WTC11 (cell line): ENCODE data around the gene IFITM10. TPM values are rescaled to one million over a fixed set of nuclear protein-coding genes. Genes with fewer than 3 reads are reported as not detected.

Experiments
- ATAC-seq: fragments of 200-7000 bp; cut with Tn5 transposase; 2 replicates; pipeline ENCODE4 v1.10.0; 2021; ENCODE audit warnings: mild to moderate bottlenecking, moderate library complexity
- CTCF ChIA-PET: fragments of 300-600 bp; sonication (Branson Sonifier 250); formaldehyde crosslinking; loops from one replicate; lab custom pipeline; 2021; ENCODE audit warnings: antibody characterized with exemption; lab: Charles Lee
- POLR2A ChIA-PET: fragments of 350-600 bp; sonication (Branson Sonifier 250); formaldehyde crosslinking; loops from one replicate; lab custom pipeline; 2021; ENCODE audit warnings: antibody characterized with exemption; lab: Charles Lee
- DNase-seq: peaks from one replicate; pipeline ENCODE4 v3.0.0; 2021; ENCODE audit warnings: low spot score
- H3K27ac Mint-ChIP-seq: 2 replicates; pipeline ENCODE4 v1.8.0; 2021; ENCODE audit warnings: mixed read lengths
- H3K27me3 Mint-ChIP-seq: 2 replicates; pipeline ENCODE4 v1.8.0; 2021; ENCODE audit warnings: low read depth, mild to moderate bottlenecking, moderate library complexity, mixed read lengths
- H3K36me3 Mint-ChIP-seq: 2 replicates; pipeline ENCODE4 v1.8.0; 2021; ENCODE audit warnings: mixed read lengths
- H3K4me1 Mint-ChIP-seq: 2 replicates; pipeline ENCODE4 v1.8.0; 2022; ENCODE audit warnings: mixed read lengths
- H3K4me3 Mint-ChIP-seq: 2 replicates; pipeline ENCODE4 v1.8.0; 2021; ENCODE audit warnings: mild to moderate bottlenecking, moderate library complexity, mixed read lengths
- H3K9me3 Mint-ChIP-seq: 2 replicates; pipeline ENCODE4 v1.8.0; 2021; ENCODE audit warnings: mixed read lengths
- CREB1 ChIP-seq: sonication (generic); formaldehyde crosslinking; IDR thresholded peaks from 2 replicates; pipeline ENCODE4 v1.8.0; 2023; ENCODE audit warnings: mild to moderate bottlenecking, missing genetic modification reagents
- ELF4 ChIP-seq: sonication (generic); formaldehyde crosslinking; IDR thresholded peaks from 2 replicates; pipeline ENCODE4 v1.8.1; 2022; ENCODE audit warnings: low read depth, mild to moderate bottlenecking, moderate library complexity, missing genetic modification reagents
- FOXJ3 ChIP-seq: sonication (generic); formaldehyde crosslinking; IDR thresholded peaks from 2 replicates; pipeline ENCODE4 v1.9.0; 2021; ENCODE audit warnings: missing genetic modification reagents, mild to moderate bottlenecking, borderline replicate concordance
- FOXK1 ChIP-seq: sonication (generic); formaldehyde crosslinking; IDR thresholded peaks from 2 replicates; pipeline ENCODE4 v1.8.0; 2022; ENCODE audit warnings: mild to moderate bottlenecking, moderate library complexity, missing genetic modification reagents
- FOXP1 ChIP-seq: sonication (generic); formaldehyde crosslinking; IDR thresholded peaks from 2 replicates; pipeline ENCODE4 v1.8.0; 2022; ENCODE audit warnings: missing genetic modification reagents, mild to moderate bottlenecking, moderate library complexity, borderline replicate concordance
- NFE2L1 ChIP-seq: sonication (generic); formaldehyde crosslinking; IDR thresholded peaks from 2 replicates; pipeline ENCODE4 v1.8.1; 2023; ENCODE audit warnings: missing genetic modification reagents
- RELA ChIP-seq: sonication (generic); formaldehyde crosslinking; IDR thresholded peaks from 2 replicates; pipeline ENCODE4 v1.8.1; 2022; ENCODE audit warnings: missing genetic modification reagents, mild to moderate bottlenecking, borderline replicate concordance
- TCF7 ChIP-seq: sonication (generic); formaldehyde crosslinking; IDR thresholded peaks from 2 replicates; pipeline ENCODE4 v1.8.0; 2022; ENCODE audit warnings: mild to moderate bottlenecking, low read depth, missing genetic modification reagents, moderate library complexity
- TP53 ChIP-seq: sonication (generic); formaldehyde crosslinking; IDR thresholded peaks from 2 replicates; pipeline ENCODE4 v1.8.1; 2023; ENCODE audit warnings: mild to moderate bottlenecking, missing genetic modification reagents
- ZNF138 ChIP-seq: sonication (generic); formaldehyde crosslinking; conservative IDR thresholded peaks from 2 replicates; pipeline ENCODE4 v1.8.1; 2022; ENCODE audit warnings: mild to moderate bottlenecking, moderate library complexity, missing genetic modification reagents
- ZNF317 ChIP-seq: sonication (generic); formaldehyde crosslinking; IDR thresholded peaks from 2 replicates; pipeline ENCODE4 v1.8.1; 2023; ENCODE audit warnings: low read depth, mild to moderate bottlenecking, moderate library complexity, missing genetic modification reagents, borderline replicate concordance
- ZNF416 ChIP-seq: fragments of 250-450 bp; sonication (Bioruptor Pico); IDR thresholded peaks from 2 replicates; pipeline ENCODE4 v1.9.0; 2021; ENCODE audit warnings: mild to moderate bottlenecking, inconsistent platforms
- ZNF423 ChIP-seq: fragments of 250-450 bp; sonication (Bioruptor Pico); IDR thresholded peaks from 2 replicates; pipeline ENCODE4 v2.1.2; 2022; ENCODE audit warnings: mild to moderate bottlenecking, moderate library complexity
- total RNA-seq: library from RNA; stranded (reverse); gene quantifications from 3 replicates; pipeline ENCODE4 v1.2.3, GENCODE V29; 2021
- TF ChIP-seq, protein P1 (sequence below): sonication (generic); formaldehyde crosslinking; IDR thresholded peaks from 2 replicates; pipeline ENCODE4 v1.8.1; 2022; ENCODE audit warnings: missing genetic modification reagents, borderline replicate concordance
- TF ChIP-seq, protein P2 (sequence below): sonication (generic); formaldehyde crosslinking; IDR thresholded peaks from 2 replicates; pipeline ENCODE4 v1.8.0; 2022; ENCODE audit warnings: mild to moderate bottlenecking, missing genetic modification reagents
- TF ChIP-seq, protein P3 (sequence below): sonication (generic); formaldehyde crosslinking; IDR thresholded peaks from 2 replicates; pipeline ENCODE4 v1.8.0; 2023; ENCODE audit warnings: missing genetic modification reagents, mild to moderate bottlenecking, borderline replicate concordance
- TF ChIP-seq, protein P4 (sequence below): sonication (generic); formaldehyde crosslinking; IDR thresholded peaks from 2 replicates; pipeline ENCODE4 v1.8.1; 2023; ENCODE audit warnings: mild to moderate bottlenecking, missing genetic modification reagents, moderate library complexity

IFITM10 gene
- total RNA-seq, 1 experiment from 2014 or later = 1.7 TPM

DNA sequence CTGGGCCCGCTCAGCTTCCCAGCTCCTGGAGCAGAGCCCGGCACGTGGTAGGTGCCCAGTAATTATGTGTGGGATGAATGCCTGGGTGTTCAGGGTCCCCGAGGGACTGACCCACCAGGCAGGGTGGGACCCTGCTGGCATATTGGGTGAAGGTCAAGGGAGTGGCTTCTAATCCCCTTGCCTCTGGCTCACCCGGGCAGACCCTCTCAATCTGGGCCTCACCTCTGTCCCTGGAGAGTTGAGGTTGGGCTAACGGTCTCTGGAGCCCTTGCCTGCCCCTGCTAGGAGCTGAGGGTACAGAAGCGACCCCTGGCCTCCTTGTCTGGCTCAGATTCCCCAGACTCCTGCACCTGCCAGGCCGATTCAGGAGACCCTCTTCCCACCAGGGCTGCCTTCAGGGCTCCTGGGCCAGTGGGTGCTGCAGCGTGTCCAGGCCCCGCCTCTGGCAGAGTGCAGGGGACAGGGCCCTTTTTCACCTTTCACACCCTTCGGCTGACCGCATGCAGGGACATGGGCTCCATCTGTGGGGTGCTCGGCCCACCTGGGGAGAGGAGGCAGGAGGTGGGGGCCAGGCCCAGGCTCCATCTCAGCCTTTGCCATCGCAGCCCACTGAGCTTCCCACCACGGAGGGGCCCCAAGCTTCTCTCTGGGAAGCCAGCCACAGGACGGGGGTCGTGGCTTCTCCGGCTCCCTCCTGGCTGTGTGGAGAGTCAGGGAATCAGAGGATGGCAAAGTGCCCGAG, 17.2 kb upstream of the IFITM10 start:
- H3K4me3 Mint-ChIP-seq = no peak overlapping the region
- ATAC-seq (no peak), DNase-seq (no peak)
- H3K4me1 Mint-ChIP-seq = peaks cover 15% of the 10 kb centered on the region
- no peaks in the 10 kb centered on the region for H3K9me3 Mint-ChIP-seq
- CTCF ChIA-PET = interaction anchor here (0.9 to 2.2 kb wide), 5 partner anchors 27 to 172 kb away, joined by 4 to 29 read pairs (median 4); no protein-coding TSS in a partner anchor
- TF ChIP-seq, protein P1, sequence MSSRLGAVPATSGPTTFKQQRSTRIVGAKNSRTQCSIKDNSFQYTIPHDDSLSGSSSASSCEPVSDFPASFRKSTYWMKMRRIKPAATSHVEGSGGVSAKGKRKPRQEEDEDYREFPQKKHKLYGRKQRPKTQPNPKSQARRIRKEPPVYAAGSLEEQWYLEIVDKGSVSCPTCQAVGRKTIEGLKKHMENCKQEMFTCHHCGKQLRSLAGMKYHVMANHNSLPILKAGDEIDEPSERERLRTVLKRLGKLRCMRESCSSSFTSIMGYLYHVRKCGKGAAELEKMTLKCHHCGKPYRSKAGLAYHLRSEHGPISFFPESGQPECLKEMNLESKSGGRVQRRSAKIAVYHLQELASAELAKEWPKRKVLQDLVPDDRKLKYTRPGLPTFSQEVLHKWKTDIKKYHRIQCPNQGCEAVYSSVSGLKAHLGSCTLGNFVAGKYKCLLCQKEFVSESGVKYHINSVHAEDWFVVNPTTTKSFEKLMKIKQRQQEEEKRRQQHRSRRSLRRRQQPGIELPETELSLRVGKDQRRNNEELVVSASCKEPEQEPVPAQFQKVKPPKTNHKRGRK (CRISPR knock-in tag) = no peak
- TF ChIP-seq FOXJ3 (CRISPR knock-in tag) (no peak), ZNF423 (CRISPR knock-in tag) (no peak), FOXP1 (no peak), TCF7 (CRISPR knock-in tag) (no peak), CREB1 (CRISPR knock-in tag) (no peak), RELA (CRISPR knock-in tag) (no peak), ELF4 (CRISPR knock-in tag) (no peak), ZNF138 (CRISPR knock-in tag) (no peak), NFE2L1 (CRISPR knock-in tag) (no peak)
- TF ChIP-seq, protein P2, sequence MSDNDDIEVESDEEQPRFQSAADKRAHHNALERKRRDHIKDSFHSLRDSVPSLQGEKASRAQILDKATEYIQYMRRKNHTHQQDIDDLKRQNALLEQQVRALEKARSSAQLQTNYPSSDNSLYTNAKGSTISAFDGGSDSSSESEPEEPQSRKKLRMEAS = no peak
- TF ChIP-seq, protein P3, sequence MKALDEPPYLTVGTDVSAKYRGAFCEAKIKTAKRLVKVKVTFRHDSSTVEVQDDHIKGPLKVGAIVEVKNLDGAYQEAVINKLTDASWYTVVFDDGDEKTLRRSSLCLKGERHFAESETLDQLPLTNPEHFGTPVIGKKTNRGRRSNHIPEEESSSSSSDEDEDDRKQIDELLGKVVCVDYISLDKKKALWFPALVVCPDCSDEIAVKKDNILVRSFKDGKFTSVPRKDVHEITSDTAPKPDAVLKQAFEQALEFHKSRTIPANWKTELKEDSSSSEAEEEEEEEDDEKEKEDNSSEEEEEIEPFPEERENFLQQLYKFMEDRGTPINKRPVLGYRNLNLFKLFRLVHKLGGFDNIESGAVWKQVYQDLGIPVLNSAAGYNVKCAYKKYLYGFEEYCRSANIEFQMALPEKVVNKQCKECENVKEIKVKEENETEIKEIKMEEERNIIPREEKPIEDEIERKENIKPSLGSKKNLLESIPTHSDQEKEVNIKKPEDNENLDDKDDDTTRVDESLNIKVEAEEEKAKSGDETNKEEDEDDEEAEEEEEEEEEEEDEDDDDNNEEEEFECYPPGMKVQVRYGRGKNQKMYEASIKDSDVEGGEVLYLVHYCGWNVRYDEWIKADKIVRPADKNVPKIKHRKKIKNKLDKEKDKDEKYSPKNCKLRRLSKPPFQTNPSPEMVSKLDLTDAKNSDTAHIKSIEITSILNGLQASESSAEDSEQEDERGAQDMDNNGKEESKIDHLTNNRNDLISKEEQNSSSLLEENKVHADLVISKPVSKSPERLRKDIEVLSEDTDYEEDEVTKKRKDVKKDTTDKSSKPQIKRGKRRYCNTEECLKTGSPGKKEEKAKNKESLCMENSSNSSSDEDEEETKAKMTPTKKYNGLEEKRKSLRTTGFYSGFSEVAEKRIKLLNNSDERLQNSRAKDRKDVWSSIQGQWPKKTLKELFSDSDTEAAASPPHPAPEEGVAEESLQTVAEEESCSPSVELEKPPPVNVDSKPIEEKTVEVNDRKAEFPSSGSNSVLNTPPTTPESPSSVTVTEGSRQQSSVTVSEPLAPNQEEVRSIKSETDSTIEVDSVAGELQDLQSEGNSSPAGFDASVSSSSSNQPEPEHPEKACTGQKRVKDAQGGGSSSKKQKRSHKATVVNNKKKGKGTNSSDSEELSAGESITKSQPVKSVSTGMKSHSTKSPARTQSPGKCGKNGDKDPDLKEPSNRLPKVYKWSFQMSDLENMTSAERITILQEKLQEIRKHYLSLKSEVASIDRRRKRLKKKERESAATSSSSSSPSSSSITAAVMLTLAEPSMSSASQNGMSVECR (CRISPR knock-in tag) = no peak
- TF ChIP-seq, protein P4, sequence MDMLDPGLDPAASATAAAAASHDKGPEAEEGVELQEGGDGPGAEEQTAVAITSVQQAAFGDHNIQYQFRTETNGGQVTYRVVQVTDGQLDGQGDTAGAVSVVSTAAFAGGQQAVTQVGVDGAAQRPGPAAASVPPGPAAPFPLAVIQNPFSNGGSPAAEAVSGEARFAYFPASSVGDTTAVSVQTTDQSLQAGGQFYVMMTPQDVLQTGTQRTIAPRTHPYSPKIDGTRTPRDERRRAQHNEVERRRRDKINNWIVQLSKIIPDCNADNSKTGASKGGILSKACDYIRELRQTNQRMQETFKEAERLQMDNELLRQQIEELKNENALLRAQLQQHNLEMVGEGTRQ (CRISPR knock-in tag) = no peak
- no peak overlapping the region for H3K27ac Mint-ChIP-seq
- POLR2A ChIA-PET = no interaction called here
- H3K36me3 Mint-ChIP-seq = no peaks in the 10 kb centered on the region
- peaks cover 7% of the 10 kb centered on the region for H3K27me3 Mint-ChIP-seq

DNA sequence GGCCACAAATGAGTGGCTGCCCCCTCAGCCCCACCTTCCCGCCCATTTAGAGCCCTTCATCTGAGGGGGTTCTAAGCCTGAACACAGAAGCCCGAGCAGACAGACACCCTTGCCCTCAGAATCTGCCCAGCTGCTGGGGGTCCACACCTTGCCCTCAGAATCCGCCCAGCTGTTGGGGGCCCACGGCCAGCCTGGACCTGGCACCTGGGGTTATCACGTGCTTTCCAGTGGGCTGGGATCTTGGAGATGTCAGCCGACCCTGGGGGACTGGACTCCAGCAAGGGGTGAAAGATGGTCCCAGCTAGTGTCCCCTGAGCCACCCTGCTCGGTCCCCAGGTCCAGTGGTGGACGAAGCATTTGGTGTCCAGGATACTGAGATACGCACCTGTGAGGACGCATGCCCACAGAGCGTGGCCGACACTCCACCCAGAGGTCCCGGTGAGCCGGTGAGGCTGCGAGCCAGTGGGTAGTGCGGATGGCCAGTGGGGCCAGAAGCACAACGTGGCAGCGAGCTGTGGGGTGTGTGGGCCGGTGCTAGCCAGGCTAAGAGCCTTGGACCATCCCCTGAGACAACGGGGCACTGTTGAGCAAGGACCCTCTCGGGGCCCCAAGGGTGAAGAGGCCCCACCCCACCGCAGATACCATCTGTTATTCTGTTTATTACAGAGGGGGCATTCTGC, 16.5 kb upstream of the IFITM10 start:
- no peak for TF ChIP-seq ZNF138 (CRISPR knock-in tag)
- no peak for TF ChIP-seq ZNF317 (CRISPR knock-in tag)
- no peak for TF ChIP-seq ZNF416 (CRISPR knock-in tag)
- TF ChIP-seq FOXK1 (CRISPR knock-in tag) = no peak
- no peak for TF ChIP-seq TP53 (CRISPR knock-in tag)
- no peak for ATAC-seq
- peaks cover 7% of the 10 kb centered on the region for H3K27me3 Mint-ChIP-seq

More for the DNA sequence above, 16.5 kb upstream of the IFITM10 start:
- DNase-seq = no peak
- peaks cover 8% of the 10 kb centered on the region for H3K4me1 Mint-ChIP-seq
- CTCF ChIA-PET = interaction anchor here (0.5 to 2.2 kb wide), 28 partner anchors 9 to 389 kb away, joined by 3 to 29 read pairs (median 4); partner anchors contain the start of genes H19, IFITM10 and KRTAP5-2
- H3K27ac Mint-ChIP-seq = no peak overlapping the region
- no peak overlapping the region for H3K4me3 Mint-ChIP-seq
- H3K36me3 Mint-ChIP-seq = no peaks in the 10 kb centered on the region
- POLR2A ChIA-PET = interaction anchor here (0.9 kb wide), 1 partner anchor 10 kb away, joined by 3 read pairs; no protein-coding TSS in a partner anchor
- no peaks in the 10 kb centered on the region for H3K9me3 Mint-ChIP-seq
